NCI-H128 (cell line): Measurements from ENCODE around the gene FRMPD4.

Experiments used
- DNase-seq: peaks from one replicate; lab custom pipeline; 2025; ENCODE audit not compliant: unreplicated experiment; lab: John Stamatoyannopoulos, UW

Gene FRMPD4

DNA sequence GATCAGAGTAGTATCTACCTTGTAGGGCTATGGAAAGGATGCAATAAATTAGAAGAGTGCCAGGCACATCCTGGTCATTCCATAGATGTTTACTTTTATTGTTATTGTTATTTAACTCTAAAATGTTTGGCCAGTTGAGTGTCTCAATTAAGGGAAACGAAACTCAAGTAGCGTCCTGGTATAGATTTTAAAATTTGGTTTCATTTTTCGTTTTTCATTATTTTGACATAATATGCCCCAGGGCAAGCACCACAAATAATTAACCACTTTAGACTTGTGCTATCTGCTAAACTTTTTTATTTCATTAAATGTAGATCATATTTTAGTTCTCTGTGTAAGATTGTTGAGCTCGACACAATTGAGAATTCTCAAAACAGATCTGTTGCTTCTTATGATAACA is 473.2 kb downstream of the FRMPD4 start:
- DNase-seq: no peak

- DNase-seq: no peak
These were observed 476.0 kb downstream of the FRMPD4 start for GRCh38 chrX:12614266-12614665.

DNA sequence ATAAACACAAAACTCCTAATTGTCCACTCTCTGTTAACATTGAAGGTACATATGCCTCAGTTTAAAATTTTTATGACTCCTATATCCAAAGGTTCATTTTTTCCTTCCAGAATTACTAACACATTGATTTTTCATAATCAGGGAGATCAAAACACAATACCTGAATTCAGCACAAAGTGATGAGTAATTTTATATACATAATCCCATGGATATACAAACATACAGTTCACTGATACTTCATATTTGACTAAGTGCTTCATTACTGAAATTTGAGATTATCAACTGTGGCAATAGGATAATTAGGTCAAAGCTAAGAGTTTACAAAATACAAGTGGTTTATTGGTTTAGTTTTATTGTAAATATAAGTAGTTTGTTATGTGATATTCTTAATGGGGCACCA is 476.8 kb downstream of the FRMPD4 start:
- no peak for DNase-seq

DNA sequence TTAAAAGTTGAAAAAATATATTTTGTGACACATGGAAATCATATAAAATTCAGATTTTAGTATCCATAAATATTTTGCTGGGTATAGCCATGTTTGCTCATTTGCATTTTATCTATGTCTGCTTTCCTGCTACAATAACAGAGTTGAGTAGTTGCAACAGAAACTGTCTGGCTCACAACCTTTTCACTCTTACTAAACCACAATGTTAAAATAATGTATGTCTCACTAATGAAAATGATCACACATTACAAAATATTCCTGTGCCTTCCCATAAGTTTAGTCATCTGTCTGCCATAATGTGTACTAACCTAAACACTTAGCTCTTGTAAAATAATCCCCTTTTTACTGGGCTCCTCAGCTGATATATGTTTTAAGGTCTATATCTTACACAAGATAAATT is 479.0 kb downstream of the FRMPD4 start:
- no peak for DNase-seq

GRCh38 chrX:12647230-12647629 is 509.0 kb downstream of the FRMPD4 start:
- no peak for DNase-seq

DNA sequence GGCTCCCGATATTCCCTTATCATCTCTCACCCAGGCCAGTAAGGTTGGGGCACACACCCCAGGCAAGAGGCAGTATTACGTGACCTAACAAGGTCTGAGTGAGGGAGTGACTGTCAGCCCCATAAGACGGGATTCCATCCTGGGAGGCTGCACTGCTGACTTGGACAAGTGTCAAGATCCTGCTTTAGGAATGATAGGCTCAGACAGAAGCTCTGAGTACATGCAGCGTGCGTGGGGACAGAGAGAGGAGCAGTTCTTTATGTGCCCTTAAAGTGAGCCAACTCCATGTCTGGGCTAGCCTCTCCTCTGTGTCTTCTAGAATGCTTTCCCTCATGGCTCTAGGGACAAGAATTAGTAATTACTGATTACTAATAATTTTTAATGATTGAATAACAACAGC is 510.7 kb downstream of the FRMPD4 start:
- DNase-seq: no peak

GRCh38 chrX:12657433-12657832 is 519.2 kb downstream of the FRMPD4 start:
- no peak for DNase-seq

- DNase-seq: no peak
These were observed 519.6 kb downstream of the FRMPD4 start for GRCh38 chrX:12657881-12658280.

- DNase-seq: no peak
These were observed 523.2 kb downstream of the FRMPD4 start for GRCh38 chrX:12661464-12661863.

GRCh38 chrX:12672367-12673106 is 534.3 kb downstream of the FRMPD4 start:
- no peak for DNase-seq

DNA sequence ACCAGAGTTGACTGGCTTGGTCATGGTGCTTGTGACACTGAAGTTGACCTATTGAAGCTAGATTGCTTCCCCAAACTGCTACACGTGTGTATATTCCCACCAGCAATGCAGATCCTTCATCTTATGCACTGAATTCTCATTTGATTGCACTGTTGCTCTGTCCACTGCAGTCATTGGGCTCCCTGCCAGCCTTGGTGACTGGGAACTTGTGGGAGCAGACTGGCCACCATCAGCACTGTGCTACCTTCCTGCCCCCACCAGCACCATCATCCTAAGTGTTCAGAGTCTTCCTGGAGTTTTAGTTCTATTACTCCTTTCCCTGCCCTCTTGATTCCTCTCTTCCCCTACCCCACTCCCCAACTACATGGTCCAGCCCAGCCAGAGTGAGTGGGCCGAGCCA is 535.2 kb downstream of the FRMPD4 start:
- DNase-seq: no peak

DNA sequence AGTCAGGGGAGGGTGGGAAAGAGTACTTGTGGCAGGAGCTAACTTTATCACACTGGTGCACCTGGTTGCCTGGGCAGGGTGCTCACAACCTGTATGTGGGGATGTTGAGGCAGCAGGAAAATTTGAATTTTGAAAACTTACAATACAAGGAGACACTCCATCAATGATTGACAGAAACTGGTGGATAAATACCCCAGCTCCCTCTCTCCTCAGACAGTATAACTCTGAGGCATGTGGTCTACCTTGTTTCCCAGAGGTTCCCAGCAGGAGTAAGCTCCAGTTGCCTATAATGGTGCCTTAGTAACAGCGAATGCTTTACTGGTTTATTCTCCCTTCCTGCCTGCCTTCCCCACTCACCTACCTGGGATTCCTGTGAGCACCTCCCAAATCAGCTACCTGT is 541.2 kb downstream of the FRMPD4 start:
- no peak for DNase-seq

GRCh38 chrX:12681047-12681446 is 542.8 kb downstream of the FRMPD4 start:
- DNase-seq: no peak

DNA sequence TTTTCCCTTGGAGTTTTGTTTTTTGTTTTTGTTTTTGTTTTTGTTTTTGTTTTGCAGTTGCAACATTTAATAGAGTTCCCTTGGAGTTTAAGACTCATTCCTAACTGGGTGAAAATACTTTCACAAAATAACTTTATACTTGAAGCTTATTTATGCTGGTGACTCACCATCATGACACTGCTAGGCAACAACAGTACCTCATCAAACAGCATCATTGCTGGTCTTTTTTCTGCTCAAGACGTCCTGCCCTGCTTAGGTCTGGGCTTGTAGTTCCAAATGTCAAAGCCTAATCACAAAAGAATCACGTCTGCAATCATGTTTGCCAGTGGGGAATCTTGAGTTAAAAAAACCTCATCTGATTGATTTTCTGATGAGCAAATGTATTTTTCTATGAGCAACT is 547.3 kb downstream of the FRMPD4 start:
- DNase-seq: no peak

DNA sequence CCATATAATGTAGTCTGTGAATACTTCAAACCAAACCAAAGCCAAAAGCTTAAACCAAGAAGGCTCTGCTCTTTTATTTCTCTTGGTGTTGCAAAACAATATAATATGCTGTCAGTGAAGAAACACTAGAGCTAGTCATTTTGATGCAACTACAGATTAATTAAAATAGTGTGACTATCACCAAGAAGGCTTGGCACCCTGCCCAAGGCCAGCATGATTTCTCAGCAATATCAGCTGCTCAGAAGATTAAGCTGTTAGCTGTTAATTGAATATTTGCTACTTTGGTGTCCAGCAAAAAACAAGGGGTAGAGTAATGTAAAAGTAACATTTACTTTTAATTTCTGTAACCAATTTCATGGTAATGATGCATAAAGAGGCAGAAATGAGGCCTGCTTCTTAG is 548.1 kb downstream of the FRMPD4 start:
- DNase-seq: no peak

DNA sequence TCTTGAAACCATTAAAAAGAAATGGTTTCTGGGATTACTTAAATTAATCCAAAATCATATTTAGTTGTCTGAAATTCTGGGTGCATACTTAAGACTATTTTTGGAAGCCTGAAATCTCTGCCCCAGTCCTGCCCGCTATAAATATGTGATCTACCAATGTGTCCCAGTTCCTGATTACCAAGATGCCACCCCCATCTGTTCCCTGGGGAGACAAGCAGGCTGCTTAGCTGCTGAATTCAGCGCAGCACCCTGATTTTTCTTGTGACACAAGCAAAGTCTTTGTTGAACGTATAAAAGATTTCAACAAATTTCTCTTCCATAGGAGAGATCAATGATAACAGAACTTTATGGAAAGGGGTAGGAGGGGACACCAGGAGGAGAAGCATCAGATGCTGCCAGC is 552.4 kb downstream of the FRMPD4 start:
- no peak for DNase-seq

DNA sequence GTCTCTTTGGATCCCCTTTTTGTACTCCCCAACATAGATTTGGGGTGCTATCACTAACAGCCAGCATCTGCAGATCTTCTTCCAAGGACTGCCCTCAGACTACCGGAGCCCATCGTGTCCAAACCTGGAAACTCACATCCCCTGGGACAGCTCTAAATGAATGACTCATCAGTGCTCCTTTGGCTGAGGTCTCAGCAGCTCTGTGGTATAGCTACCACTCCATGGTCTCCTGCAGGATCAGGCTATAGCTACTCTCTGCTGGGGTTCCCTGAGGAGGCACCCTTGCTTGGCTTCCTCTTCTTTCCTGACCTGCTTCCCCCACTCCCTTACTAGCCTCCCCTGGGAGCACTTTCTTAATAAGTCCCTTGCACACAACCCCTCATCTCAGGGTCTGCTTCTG is 555.5 kb downstream of the FRMPD4 start:
- no peak for DNase-seq

- no peak for DNase-seq
These were observed 562.5 kb downstream of the FRMPD4 start for GRCh38 chrX:12700745-12701144.

DNA sequence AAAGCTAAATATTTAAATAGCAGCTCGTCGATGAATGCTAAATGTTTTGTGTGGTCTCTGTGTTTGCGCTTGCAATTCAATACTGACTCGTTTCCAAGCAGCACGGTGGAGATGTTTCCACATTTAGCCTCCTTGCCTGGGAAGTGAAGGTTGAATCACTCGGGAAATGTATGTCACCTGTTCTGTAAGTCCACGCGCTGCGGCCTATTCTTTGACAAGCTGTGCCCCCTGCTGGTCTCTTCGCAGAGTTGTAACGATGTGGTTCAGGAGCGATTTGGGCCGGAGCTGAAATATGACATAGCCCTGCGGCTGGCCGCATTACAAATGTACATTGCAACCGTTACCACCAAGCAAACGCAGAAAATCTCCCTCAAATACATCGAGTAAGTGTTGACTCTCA is 563.4 kb downstream of the FRMPD4 start:
- DNase-seq: peak; percentile 53

GRCh38 chrX:12702509-12703091 is 564.3 kb downstream of the FRMPD4 start:
- DNase-seq: peak; percentile 9

GRCh38 chrX:12704706-12705105 is 566.4 kb downstream of the FRMPD4 start:
- DNase-seq: no peak

DNA sequence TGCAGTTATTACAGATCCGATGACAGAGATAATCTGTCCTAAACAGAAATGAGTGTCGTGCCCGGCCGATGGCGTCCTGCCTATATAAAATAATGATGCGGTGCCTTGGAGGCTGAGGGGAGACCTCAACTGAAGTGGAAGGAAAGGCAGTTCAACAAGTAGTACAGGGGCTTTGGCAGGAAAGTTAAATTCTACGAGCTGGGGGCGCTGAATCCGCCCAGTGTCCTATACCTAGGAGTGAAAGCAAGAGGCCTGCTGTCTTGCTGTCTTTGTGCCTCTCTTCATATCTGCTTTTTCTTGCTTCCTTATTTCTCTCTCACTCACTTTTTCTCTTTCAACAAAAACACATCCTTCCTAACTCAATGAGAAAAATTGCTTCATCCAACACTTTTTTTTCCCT is 570.8 kb downstream of the FRMPD4 start:
- no peak for DNase-seq

- no peak for DNase-seq
These were observed 573.3 kb downstream of the FRMPD4 start for GRCh38 chrX:12711435-12712040.
